GM21367 (cell line): ENCODE data around the gene COL25A1.

Experiments used
- ATAC-seq: cut with Tn5 transposase; IDR thresholded peaks from one replicate; pipeline ENCODE4 v1.9.1; 2021; ENCODE audit not compliant: unreplicated experiment

COL25A1 gene

DNA sequence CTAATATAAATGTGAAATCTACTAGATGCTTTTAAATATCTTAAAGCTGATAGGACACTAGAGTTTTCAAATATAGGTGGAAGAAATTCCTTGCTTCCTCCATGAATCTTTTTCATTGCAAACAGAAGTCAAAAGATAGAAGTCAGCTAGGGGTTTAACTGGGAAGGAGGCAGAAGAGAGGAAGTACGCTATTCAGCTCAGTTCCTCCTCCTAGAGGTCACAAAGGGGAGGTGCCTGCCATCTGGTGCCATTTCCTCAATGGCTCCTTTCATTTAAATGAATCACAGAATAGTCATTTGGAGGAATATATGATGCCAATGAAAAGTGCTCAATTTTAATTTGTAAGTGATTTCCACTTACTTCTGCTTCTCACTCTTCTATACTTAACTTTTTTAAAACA is 8.5 kb downstream of the COL25A1 start:
- peak; percentile 98 for ATAC-seq

DNA sequence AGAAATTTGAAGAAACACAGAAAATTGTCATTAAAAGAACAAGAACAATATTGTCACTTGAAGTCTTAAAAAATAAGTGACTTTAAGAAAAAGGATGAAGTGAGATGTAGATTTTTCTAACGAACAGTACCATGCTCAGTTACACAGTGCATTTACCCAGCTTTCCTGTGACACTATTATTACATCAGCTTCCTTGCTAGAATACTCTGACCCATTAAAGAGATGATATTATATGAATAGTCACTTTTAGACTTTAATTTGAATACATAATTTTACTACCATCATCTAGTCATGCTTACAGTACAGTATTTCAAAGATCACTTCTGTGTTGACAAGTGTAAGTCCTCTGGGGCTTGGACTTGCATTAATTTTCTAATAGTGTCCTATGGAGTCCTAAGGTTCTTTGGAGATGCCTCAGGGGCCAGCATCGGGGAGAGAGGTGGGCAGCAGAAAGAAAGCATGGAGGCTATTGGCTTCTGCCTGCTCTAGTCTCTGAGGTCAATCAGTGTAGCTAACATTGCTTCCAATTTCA is 10.7 kb downstream of the COL25A1 start:
- no peak for ATAC-seq

DNA sequence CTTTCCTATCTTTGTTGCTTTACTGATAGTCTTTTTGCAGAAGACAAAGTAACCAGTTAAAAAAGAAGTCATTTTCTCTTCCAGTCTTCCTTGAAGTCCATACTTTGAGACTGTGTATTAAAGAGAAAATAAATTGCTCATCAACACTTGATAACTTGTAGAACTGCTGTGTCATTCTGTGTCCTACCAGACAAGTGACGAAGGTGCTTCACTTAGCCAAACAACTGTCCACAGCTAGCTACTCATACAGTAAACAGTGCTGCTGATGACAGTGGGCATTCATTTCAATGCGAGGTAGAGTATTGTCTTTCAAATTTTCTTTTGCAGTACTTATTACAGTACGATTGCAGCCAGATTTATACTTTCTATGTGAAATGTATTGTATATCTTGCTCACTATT is 11.5 kb downstream of the COL25A1 start:
- no peak for ATAC-seq

DNA sequence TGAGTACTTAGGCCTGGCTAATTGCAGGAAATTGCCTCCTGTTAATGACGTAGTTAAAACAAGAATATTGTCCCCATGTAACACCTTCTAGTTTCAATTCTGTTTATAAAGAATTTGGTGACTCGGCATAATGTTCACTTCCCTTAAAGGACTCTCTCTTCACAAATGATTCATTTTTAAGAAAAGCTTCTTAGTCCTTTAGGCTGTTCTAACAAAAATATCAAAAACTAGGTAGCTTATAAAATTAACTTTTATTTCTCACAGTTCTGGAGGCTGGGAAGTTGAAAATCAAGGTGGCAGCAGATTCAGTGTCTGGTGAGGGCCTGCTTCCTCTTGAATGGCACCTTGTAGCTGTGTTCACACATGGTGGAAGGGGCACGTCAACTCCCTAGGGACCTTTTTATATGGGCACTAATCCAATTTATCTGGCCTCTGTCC is 23.8 kb downstream of the COL25A1 start:
- ATAC-seq: peak; percentile 94

DNA sequence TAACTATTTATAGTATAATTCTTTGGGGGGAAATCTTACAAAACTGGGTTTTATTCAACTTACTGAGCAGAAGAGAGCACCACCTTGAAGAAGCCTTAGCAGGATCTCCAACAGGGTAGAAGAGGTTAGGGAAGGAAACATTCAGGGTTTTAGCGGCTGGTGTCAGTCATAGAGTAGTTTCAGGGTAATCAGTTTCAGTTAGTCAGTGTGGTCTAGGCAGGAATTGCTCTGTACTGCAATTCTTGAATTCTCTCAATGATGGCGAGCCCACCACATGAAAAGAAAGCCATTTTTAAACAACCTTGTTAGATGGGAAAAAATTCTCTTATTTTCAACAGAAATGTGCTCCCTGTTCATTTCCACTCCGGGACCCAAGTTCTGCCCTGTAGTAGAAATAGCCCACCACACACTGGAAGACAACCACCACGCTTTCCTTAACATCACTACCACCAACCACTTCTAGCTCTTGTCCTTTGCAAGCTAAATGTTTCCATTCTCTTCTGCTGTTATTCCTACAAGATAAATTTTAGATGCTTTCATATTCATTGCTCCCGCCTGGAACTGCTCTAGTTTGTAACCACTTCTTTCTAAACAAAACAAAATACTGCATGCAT is 25.9 kb downstream of the COL25A1 start:
- peak; percentile 72 for ATAC-seq

DNA sequence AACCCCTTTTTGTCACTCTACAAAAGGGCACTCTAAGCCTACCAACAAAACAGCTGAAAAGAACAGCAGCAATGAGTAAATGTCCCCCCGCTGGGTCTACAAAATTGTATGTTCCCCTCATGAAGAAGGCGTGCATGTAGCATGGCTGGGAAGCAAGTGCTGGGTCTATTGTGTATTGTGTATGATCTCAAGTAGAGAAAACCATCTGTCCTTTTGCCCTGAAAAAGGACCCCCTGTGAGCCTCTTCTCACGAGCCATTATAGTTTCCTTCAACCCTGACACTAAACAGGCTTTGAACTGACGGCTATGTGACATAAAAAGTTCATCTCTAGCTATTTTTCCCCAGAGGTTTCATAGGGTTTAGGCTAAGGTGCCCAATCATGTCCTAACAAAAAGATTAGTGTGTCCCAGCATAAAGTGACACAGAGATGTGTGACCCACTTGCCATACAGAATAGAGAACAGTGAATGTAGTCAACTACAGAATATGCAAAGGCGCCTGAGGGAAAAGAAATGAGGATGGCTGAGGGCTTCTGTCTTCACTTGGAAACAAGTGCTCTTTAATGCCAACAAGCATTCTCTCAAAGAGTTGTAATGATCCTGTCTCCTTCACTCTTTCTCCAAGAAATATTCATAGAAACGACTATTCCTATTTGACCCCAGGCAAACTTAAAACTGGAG is 27.3 kb downstream of the COL25A1 start:
- ATAC-seq: no peak

DNA sequence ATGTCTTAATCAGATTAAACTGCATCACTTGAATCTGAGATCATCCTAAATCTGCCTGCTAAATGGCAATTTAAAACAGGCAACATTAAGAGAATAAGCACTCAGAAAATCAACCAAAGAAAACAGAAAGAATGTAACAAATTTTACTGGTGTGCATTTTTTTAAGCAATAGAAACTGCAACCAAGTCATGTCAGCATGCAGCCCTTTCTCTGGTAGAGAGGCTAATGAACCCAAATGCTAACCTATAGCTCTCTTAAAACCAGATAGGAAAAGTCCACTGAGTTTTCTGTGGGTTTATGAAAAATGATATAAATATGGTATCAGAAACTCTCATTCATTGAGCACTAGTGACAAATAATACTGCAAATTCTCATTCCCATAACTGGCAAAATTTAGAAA is 35.6 kb downstream of the COL25A1 start:
- no peak for ATAC-seq

DNA sequence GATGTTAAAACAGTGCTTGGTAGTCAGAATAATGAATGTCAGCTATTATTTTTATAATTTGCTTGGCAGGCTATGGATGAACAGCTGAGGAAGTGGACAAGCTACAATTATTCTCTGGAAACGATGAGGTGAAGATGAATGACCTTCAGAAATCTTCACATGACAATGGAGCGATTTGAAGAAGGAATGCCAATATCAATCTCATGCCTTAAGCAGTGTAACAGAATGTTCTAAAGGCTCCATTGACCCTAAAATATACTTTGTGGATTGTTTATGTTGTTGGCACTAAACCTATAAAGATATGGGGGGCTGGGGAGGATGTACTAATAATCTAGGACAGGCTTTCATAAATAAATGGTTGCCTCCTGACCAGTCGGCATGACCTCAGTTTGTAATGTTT is 36.2 kb downstream of the COL25A1 start:
- ATAC-seq: no peak

DNA sequence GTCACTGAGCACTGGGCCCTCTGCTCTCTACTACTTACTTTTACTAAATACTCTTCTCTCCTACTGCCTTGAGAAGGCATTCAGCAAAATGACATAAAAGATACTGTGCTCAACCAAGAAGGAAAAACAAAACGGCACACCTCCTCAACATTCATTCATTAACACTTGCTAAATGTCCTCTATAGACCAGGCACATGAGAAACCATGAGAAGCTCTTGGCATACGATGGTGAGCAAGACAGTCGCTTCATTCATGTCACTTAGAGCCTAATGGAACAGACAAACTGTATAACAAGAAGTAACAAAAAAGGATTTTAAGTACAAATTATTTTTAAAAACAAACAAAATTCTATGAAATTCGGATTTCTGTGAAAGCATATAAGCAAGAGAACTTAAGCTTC is 38.7 kb downstream of the COL25A1 start:
- ATAC-seq: no peak

DNA sequence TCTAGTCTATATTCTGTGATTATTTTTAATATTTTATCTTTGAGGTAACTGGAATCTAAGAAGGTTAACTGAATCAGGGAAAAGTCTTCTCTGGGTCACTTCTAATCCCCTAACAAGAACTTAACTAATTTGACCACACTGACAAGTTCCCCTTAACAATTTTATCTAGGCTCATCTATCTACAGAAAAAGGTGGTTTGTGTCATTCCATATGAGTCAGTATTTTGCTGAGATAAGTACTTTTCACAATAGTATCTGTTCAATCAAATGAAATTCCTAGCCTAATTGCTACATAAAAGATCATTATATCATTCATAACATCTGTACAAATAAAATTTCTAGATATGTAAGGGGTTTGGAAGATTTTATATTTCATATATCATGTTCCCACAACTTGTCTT is 45.6 kb downstream of the COL25A1 start:
- ATAC-seq: no peak

DNA sequence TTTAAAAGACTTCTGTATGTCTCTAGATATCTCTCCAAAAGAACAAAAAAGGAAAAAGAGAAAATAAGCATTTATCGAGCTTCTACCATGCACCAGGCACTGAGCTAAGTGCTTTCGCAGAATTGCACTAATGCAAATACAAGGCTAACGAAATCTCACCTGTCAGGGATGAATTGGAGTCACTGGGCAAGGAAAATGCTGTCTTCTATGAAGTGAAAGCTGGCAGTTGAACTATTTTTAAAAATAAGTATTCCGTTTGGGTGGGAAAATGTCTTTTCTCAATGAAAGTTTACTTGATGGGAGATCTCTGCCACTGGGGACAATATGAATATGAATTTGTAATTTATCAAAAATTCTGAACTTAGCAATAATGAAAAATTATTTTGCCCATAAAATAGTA is 47.6 kb downstream of the COL25A1 start:
- ATAC-seq: no peak

DNA sequence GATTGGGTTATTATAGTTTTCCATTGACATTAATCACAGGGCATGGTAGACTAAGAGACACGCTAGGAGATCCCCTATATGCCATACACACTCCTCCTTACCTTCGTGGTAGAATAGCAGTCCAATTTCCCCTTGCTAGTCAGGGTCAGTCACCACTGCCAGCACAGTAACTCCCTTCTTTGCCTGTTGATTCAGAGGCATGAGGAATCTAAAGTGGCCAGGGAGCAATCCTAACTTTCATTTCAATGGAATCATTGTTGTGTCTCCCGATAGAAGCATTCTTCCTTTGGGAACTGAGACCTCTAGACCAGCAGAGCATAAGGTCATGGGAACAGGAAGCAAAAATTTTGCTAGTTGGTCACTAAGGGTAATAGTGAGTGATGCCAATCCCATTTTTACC is 51.1 kb downstream of the COL25A1 start:
- no peak for ATAC-seq

DNA sequence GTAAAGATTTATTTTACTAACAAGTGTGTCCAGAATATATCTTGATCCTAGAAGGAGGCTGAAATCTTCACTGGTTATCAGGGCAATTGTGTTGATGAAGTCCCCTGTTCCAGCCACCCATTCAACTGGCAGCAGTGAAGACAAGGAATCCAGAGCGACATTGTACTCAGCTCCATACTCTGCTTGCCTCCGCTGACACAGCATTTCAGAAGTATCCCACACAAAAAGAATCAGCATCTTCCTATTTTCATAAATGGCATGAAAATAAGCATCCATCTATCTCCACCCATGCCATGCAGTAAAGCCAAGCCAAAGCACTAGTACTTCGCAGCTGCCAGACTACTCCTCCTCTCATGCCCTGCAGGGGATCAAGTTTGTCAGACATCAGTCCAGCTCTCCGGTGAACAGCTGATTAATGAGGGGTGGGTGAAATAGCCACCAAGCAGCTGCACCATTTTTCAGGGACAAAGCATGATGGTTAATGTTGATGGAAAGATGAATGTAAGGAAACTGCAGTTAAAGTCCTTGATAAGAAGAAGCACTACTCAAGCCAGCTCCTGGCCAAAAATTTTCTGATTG is 54.0 kb downstream of the COL25A1 start:
- no peak for ATAC-seq

DNA sequence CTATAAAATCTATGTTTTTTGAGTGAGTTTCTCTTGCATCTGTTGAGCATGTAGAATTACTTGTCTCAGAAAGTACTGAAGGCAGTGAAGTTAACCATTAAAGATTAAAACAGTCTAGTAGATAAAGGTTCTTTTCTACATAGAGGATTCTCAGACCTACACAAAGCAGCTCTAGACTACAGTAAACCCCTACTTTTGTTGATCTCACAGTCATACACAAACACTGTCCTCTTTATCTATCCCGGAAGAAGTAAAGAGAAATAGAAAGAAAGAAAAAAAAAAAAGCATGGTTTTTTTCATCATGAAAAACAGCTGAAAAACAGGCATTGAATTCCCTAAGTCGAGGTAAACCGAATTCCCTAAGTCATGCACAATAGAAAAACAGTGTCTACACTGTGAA is 58.6 kb downstream of the COL25A1 start:
- ATAC-seq: no peak

DNA sequence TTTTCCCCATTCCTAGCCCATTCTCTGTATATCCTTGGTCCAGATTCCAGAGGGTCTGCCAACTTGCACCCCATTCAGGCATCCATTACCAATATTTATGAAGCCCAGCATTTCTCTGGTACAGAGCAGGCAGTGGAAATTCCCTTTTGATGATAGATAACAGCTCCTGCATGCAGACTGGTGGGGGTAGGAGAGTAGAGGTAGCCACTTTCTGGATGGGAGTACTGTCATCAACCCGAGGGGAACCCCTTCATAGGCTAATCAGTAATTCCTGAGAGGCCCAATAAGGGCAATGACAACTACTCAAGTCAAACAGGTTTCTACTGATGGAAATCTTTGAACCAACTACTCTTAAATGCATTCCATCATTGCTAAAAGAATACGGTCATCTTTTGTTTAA is 63.7 kb downstream of the COL25A1 start:
- no peak for ATAC-seq

DNA sequence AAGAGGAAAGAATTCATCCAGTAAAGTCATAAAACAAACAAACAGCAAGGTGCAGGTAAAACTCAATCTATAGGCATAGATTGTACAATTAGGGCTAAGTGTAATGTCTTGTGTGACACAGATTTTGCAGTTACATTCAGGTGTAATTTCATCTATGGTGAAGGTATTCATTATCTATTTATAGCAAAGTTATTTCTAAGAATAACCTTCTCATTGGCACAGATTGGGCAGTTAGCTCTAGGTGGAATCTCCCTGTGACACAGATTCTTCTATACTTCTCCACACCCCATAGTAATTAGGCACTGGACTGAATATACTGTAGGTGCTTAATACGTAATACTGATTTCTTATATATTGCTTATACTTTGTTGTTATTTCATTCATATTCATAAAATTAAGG is 66.8 kb downstream of the COL25A1 start:
- ATAC-seq: no peak

DNA sequence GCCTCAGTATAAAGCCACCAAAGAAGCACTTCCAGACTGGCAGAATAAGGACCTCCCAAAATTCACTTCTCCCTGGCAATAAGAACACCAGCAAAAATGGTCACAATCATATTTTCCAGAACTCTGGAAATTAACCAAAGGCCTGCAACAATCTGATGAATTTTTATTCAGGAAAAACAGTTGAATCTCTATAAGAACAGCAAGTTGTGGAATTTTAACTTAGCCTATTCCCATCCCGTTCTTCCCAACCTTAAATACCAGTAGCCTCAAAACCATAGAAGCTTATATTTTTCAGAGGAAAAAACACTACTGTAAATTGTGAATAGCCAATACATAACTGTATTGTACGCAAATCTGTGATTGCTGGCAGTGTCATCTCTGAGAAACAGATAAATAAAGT is 67.9 kb downstream of the COL25A1 start:
- ATAC-seq: no peak

DNA sequence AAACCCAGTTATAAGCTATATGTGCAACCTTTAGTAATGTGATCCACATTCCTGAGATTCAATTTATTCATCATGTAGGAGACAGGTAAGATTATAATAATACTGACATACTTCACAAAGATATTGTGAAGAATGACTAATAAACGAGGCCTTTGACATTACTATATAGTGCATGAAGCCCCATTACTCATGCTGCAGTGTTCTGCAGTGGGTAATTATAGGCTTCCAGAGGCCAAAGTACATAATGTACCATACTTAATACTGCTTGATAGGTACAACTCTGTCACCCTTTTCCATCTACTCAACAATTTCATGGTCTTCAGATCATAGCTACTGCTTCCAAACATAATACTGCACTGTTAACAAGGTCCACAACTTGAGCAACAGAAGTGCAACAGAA is 68.9 kb downstream of the COL25A1 start:
- ATAC-seq: no peak

DNA sequence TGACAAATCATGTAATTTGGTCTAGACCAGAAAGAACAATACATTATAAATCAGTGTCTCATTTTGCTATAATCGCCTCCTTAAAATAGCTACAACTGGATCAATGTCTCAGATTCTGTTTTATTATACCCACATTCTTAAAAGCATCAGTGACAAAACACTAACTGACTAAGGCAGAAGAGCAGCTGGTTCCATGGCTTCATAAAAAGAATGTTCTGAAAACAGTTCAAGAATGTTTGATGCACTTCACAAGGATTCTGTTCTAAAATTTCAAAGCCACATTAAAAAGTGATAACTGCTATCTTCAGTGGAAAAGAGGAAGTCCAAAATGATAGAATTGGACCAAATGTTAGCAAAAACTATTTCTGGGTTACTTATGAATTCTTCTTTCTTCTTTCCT is 69.8 kb downstream of the COL25A1 start:
- no peak for ATAC-seq

DNA sequence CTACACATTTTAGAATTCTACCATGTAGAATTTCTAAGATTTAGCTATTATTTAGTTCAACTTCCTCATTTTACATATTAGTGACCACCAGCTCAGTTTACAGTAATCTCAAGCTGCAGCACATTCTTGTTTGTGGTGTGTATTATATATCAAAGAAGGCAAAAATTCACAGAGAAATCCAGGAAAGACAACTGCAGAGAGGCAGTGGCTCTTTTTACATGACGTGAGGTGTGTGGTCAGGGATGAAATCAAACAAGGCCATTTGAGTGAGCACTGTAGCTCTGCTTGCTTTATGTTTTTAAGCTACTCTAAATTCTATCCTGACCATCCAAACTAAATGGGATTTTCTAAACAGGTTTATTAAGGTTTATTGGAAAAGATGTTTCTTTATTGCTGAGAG is 71.1 kb downstream of the COL25A1 start:
- no peak for ATAC-seq

DNA sequence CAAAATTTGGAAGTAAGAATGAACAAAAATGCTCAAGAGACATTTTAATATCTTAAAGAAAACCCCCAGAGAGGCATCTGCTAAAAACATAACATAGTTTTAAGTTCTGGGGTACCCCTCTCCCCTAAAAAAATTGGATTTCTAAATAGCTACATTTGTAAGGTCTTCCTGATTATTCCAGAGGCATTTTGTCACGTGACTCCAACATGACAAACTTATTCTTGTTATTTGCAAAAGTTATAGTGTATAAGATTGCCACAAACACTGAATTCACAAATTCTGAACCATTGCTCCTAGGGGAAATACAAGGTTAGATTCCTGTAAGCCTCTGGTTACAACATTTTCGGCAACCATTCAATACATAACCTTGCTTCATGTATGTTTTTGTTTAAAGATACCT is 73.4 kb downstream of the COL25A1 start:
- no peak for ATAC-seq

DNA sequence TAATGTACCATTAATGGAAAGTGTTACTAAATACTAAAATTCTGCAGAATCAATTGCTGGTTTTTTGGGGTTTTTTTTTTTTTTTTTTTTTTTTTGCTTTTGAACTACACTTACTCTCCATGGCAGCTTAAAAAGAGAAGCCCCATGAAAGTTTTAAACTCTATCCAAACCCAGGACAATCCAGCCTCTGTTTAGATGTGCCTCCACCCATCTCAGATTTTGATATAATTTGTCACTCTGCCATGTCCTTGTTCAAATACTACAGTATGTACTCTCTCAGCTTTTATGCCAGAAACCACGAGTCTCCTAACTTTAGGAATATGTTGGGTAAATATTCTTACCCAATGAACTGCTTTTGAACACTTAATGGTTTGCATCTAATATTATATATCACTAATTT is 84.2 kb downstream of the COL25A1 start:
- ATAC-seq: no peak
